DMS79 treated with DMSO at 0.1 percent for 48 hours (cell line): ENCODE measurements around the gene CNIH4.
"Not testable (repeated sequence)": the region's sequence is repeated elsewhere in the genome, so short reads cannot be mapped to it uniquely, and the experiment has no call there.

Experiments used
- DNase-seq: peaks from one replicate; lab custom pipeline; 2025; lab: John Stamatoyannopoulos, UW

Gene CNIH4

GRCh38 chr1:224348137-224348536 is 8.5 kb upstream of the CNIH4 start:
- DNase-seq: no peak

GRCh38 chr1:224349716-224350115 is 7.0 kb upstream of the CNIH4 start:
- DNase-seq: not testable (repeated sequence)

GRCh38 chr1:224352436-224353085 is 4.1 kb upstream of the CNIH4 start:
- not testable (repeated sequence) for DNase-seq

GRCh38 chr1:224353975-224354925 is 2.4 kb upstream of the CNIH4 start:
- DNase-seq: no peak

GRCh38 chr1:224357626-224358124 is 996 bp downstream of the CNIH4 start:
- no peak for DNase-seq

- DNase-seq: no peak
These were observed 1.6 kb downstream of the CNIH4 start for GRCh38 chr1:224358237-224358636.

GRCh38 chr1:224359207-224359606 is 2.5 kb downstream of the CNIH4 start:
- DNase-seq: no peak

- DNase-seq: no peak
These were observed 11.7 kb downstream of the CNIH4 start for GRCh38 chr1:224368409-224368808.

- DNase-seq: no peak
These were observed 16.4 kb downstream of the CNIH4 start for GRCh38 chr1:224373008-224373590.

GRCh38 chr1:224375059-224375458 is 18.4 kb downstream of the CNIH4 start:
- no peak for DNase-seq

GRCh38 chr1:224377676-224378006 is 21.0 kb downstream of the CNIH4 start:
- DNase-seq: no peak

- DNase-seq: no peak
These were observed 22.4 kb downstream of the CNIH4 start for GRCh38 chr1:224378855-224379631.

GRCh38 chr1:224380003-224380402 is 23.3 kb downstream of the CNIH4 start:
- DNase-seq: no peak

GRCh38 chr1:224381880-224382548 is 25.3 kb downstream of the CNIH4 start:
- DNase-seq: no peak

GRCh38 chr1:224383218-224383617 is 26.5 kb downstream of the CNIH4 start:
- DNase-seq: no peak

GRCh38 chr1:224387302-224387912 is 30.7 kb downstream of the CNIH4 start:
- no peak for DNase-seq

- no peak for DNase-seq
These were observed 31.3 kb downstream of the CNIH4 start for GRCh38 chr1:224387943-224388342.

GRCh38 chr1:224390517-224390916 is 33.8 kb downstream of the CNIH4 start:
- no peak for DNase-seq

- no peak for DNase-seq
These were observed 36.0 kb downstream of the CNIH4 start for GRCh38 chr1:224392411-224393249.

- DNase-seq: no peak
These were observed 36.6 kb downstream of the CNIH4 start for GRCh38 chr1:224393294-224393693.
